Upper lobe of left lung (tissue), 6 donors: ENCODE measurements around the gene CMSS1. TPM values are rescaled to one million over a fixed set of nuclear protein-coding genes. Genes with fewer than 3 reads are reported as not detected.

ENCODE experiments used
- ATAC-seq, 2 donors: fragments of 200-7000 bp; cut with Tn5 transposase; one replicate each; pipeline ENCODE4 v1.9.1; 2022; ENCODE audit warnings: mild to moderate bottlenecking in 2 of 2, moderate library complexity in 2 of 2; ENCODE audit not compliant: low FRiP score in 2 of 2
- DNase-seq, 2 donors: peaks; one replicate each; pipeline ENCODE4 v3.0.0-alpha.2; 2019 to 2020
- H3K27ac ChIP-seq, 4 donors: fragments of 200-600 bp; sonication (generic); one replicate each; pipeline ENCODE4 v1.5.1; 2016 to 2019
- H3K27me3 ChIP-seq, 4 donors: fragments of 200-600 bp; sonication (generic); one replicate each; pipeline ENCODE4 v1.5.1; 2017 to 2019
- H3K36me3 ChIP-seq, 4 donors: fragments of 200-600 bp; sonication (generic); one replicate each; pipeline ENCODE4 v1.5.1; 2016 to 2019
- H3K4me1 ChIP-seq, 4 donors: fragments of 200-600 bp; sonication (generic); one replicate each; pipeline ENCODE4 v1.5.1; 2018 to 2019
- H3K4me3 ChIP-seq, 4 donors: fragments of 200-600 bp; sonication (generic); one replicate each; pipeline ENCODE4 v1.5.1; 2017 to 2019; ENCODE audit warnings: mild to moderate bottlenecking in 2 of 4, moderate library complexity in 1 of 4
- H3K9me3 ChIP-seq, 4 donors: fragments of 200-600 bp; sonication (generic); one replicate each; pipeline ENCODE4 v1.5.1; 2018 to 2019
- CTCF ChIP-seq, 6 experiments: fragments of 450-650 bp in 4 of 6; fragments of 200-600 bp in 2 of 6; sonication (generic) in 2 of 6; IDR thresholded peaks; one replicate each; pipeline ENCODE4 v1.5.1; 2016 to 2019; ENCODE audit warnings: antibody characterized with exemption in 6 of 6
- EP300 ChIP-seq, 4 donors: sonication (generic); formaldehyde crosslinking; IDR thresholded peaks; one replicate each; pipeline ENCODE4 v1.5.1; 2017; ENCODE audit warnings: antibody characterized with exemption in 4 of 4, control low read depth in 2 of 4
- POLR2A ChIP-seq, 4 donors: fragments of 450-650 bp; IDR thresholded peaks; one replicate each; pipeline ENCODE4 v1.5.1; 2016 to 2017; ENCODE audit warnings: antibody characterized with exemption in 4 of 4, mild to moderate bottlenecking in 2 of 4
- POLR2AphosphoS5 ChIP-seq, 2 donors: sonication (generic); formaldehyde crosslinking; IDR thresholded peaks; one replicate each; pipeline ENCODE4 v1.5.1; 2017; ENCODE audit warnings: antibody characterized with exemption in 2 of 2
- WGBS, 2 donors: methylation state at CpG; one replicate each; pipeline ENCODE4 v1.1.5; 2017 to 2018; 5-methylcytosine and 5-hydroxymethylcytosine counted together
- total RNA-seq, 6 donors: library from RNA; depleted of rRNA in 4 of 6; stranded (reverse); fragments of >200 nt in 4 of 6; gene quantifications; one replicate each; pipeline versions ENCODE4 v1.1.0 to v1.2.1, GENCODE V29; 2016 to 2021
- donor health status: DM: no; HTN: no; CAD: no; lungs with moderate emphysema.
- donor health status: DM: no; HTN: yes; CAD: no; lungs with severe emphysema.

The CMSS1 gene
- total RNA-seq, 6 donors from 2014 or later, result 4.0 to 21.1 (median 12.0) TPM

GRCh38 chr3:100195375-100195774 is 377.7 kb downstream of the CMSS1 start:
- Histone ChIP-seq H3K4me1 (no peaks in the 10 kb centered on the region), H3K36me3 (no peaks in the 10 kb centered on the region), H3K27ac (no peak overlapping the region), H3K4me3 (no peak overlapping the region), H3K9me3 (no peaks in the 10 kb centered on the region), H3K27me3 (no peaks in the 10 kb centered on the region)
- ATAC-seq, result no peak
- DNase-seq, result no peak
- 95% methylated on average over 5 of the region's 5 CpGs for WGBS, 2 donors
- no peak for TF ChIP-seq EP300 (IDR thresholded peaks at IDR 0.05)
- no peak for TF ChIP-seq POLR2A (IDR thresholded peaks at IDR 0.05)
- TF ChIP-seq POLR2AphosphoS5 (IDR thresholded peaks at IDR 0.05), result no peak
- no peak for TF ChIP-seq CTCF (IDR thresholded peaks at IDR 0.05)

- no peak for ATAC-seq
- H3K36me3 ChIP-seq, result no peaks in the 10 kb centered on the region
- H3K4me3 ChIP-seq, result no peak overlapping the region
- DNase-seq, result no peak
- no peaks in the 10 kb centered on the region for H3K9me3 ChIP-seq
- no peak overlapping the region for H3K27ac ChIP-seq
- WGBS, 2 donors, result 97 to 100% methylated on average over 4 to 8 of the region's 8 CpGs
- H3K27me3 ChIP-seq, result no peaks in the 10 kb centered on the region
- TF ChIP-seq POLR2AphosphoS5 (IDR thresholded peaks at IDR 0.05), result no peak
- no peak for TF ChIP-seq CTCF (IDR thresholded peaks at IDR 0.05)
- TF ChIP-seq POLR2A (IDR thresholded peaks at IDR 0.05), result no peak
- TF ChIP-seq EP300 (IDR thresholded peaks at IDR 0.05), result no peak
- no peaks in the 10 kb centered on the region for H3K4me1 ChIP-seq
These were observed 380.2 kb downstream of the CMSS1 start for GRCh38 chr3:100197876-100198275.

- WGBS, 2 donors, result 85 to 87% methylated on average over 4 to 6 of the region's 6 CpGs
- Histone ChIP-seq H3K9me3 (no peaks in the 10 kb centered on the region), H3K4me3 (no peak overlapping the region), H3K27ac (no peak overlapping the region), H3K36me3 (no peaks in the 10 kb centered on the region), H3K4me1 (no peaks in the 10 kb centered on the region), H3K27me3 (no peaks in the 10 kb centered on the region)
- peak in 1 of 2 donors; percentile 53 for ATAC-seq
- peak in 1 of 2 donors; percentile 17 for DNase-seq
- TF ChIP-seq POLR2AphosphoS5 (IDR thresholded peaks at IDR 0.05) (no peak), EP300 (IDR thresholded peaks at IDR 0.05) (no peak), POLR2A (IDR thresholded peaks at IDR 0.05) (no peak), CTCF (IDR thresholded peaks at IDR 0.05) (no peak)
These were observed 381.1 kb downstream of the CMSS1 start for GRCh38 chr3:100198579-100199269.

GRCh38 chr3:100205171-100205570 is 387.5 kb downstream of the CMSS1 start:
- H3K27me3 ChIP-seq, result no peaks in the 10 kb centered on the region
- H3K4me3 ChIP-seq, result no peak overlapping the region
- DNase-seq, result no peak
- peaks cover 1 to 8% (median 7%) of the 10 kb centered on the region in 4 donors for H3K4me1 ChIP-seq
- WGBS, 2 donors, result 78 to 80% methylated on average over 2 of the region's 2 CpGs
- no peak for ATAC-seq
- no peak overlapping the region for H3K27ac ChIP-seq
- no peaks in the 10 kb centered on the region for H3K36me3 ChIP-seq
- no peaks in the 10 kb centered on the region for H3K9me3 ChIP-seq
- TF ChIP-seq POLR2AphosphoS5 (IDR thresholded peaks at IDR 0.05) (no peak), POLR2A (IDR thresholded peaks at IDR 0.05) (no peak), CTCF (IDR thresholded peaks at IDR 0.05) (no peak), EP300 (IDR thresholded peaks at IDR 0.05) (no peak)

GRCh38 chr3:100206687-100207086 is 389.0 kb downstream of the CMSS1 start:
- no peak overlapping the region for H3K4me3 ChIP-seq
- no peak for ATAC-seq
- 93 to 100% methylated on average over 1 of the region's 1 CpG for WGBS, 2 donors
- DNase-seq, result no peak
- H3K4me1 ChIP-seq, result peaks cover 12 to 21% (median 16%) of the 10 kb centered on the region in 4 donors
- no peaks in the 10 kb centered on the region for H3K36me3 ChIP-seq
- H3K9me3 ChIP-seq, result no peaks in the 10 kb centered on the region
- no peak overlapping the region for H3K27ac ChIP-seq
- TF ChIP-seq EP300 (IDR thresholded peaks at IDR 0.05) (no peak), POLR2AphosphoS5 (IDR thresholded peaks at IDR 0.05) (no peak), CTCF (IDR thresholded peaks at IDR 0.05) (no peak), POLR2A (IDR thresholded peaks at IDR 0.05) (no peak)
- H3K27me3 ChIP-seq, result no peaks in the 10 kb centered on the region
